ENCODE results near the gene IGF1R.

Gene IGF1R

DNA sequence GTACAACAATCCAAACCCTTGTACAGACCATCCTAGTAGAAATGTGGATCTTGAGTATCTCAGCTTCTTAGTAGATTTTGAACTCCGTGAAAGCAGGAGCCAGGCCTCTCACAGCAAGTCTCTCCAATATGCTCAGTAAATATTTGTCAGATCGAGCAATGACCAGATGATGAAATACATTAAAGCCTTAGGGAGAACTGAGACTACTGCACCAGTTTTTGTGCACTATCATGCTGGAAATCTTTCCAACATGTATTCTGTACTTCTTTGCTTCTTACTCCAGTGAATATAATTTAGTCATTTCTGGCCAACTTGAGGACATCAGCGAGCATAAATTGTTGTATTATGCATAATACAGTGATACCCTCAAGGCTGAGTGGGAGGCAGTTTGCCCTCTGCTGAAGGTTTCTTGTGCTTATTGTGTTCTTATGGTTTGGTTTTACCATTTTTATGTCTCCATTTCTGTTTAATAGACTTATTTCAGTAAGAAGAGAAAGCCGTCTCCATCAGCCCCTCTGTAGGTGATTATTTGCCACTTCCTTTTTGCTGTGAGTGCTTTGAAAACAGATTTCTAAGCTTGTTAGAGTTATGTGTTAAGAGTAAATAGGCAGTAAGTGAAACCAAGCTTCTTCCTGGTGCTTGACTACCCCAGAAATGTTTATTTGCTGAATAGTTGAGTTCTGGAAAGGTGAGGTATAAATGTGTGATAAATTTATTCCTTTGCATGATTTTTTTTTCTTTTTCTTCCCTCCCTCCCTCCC, 212.1 kb downstream of the IGF1R start:
- Histone ChIP-seq H2AFZ (ENCODE audit: low read depth, low read length) (no peak overlapping the region), H3K79me2 (ENCODE audit: low read length) (peaks cover 4% of the 10 kb centered on the region; the same call in 1 of the 2 replicates), H3K4me2 (ENCODE audit: low read length) (no peak overlapping the region), H3K27ac (ENCODE audit: low read length) (no peak overlapping the region), H3K4me1 (ENCODE audit: low read length) (peaks cover 8% of the 10 kb centered on the region; the same call in 1 of the 2 replicates), H3K9me3 (ENCODE audit: insufficient read depth, low read length) (no peaks in the 10 kb centered on the region), H3K36me3 (replicated peaks; ENCODE audit: low read depth, low read length) (no peaks in the 10 kb centered on the region), H3K27me3 (ENCODE audit: low read depth, low read length) (no peaks in the 10 kb centered on the region), H3K9ac (ENCODE audit: low read length) (no peak overlapping the region), H3K4me3 (ENCODE audit: low read length) (no peak overlapping the region), H4K20me1 (ENCODE audit: insufficient read depth, low read length) (0 out of 2 replicates have a peak, but pooled peaks cover 6% of the 10 kb centered on the region)
- TF ChIP-seq, protein P1, sequence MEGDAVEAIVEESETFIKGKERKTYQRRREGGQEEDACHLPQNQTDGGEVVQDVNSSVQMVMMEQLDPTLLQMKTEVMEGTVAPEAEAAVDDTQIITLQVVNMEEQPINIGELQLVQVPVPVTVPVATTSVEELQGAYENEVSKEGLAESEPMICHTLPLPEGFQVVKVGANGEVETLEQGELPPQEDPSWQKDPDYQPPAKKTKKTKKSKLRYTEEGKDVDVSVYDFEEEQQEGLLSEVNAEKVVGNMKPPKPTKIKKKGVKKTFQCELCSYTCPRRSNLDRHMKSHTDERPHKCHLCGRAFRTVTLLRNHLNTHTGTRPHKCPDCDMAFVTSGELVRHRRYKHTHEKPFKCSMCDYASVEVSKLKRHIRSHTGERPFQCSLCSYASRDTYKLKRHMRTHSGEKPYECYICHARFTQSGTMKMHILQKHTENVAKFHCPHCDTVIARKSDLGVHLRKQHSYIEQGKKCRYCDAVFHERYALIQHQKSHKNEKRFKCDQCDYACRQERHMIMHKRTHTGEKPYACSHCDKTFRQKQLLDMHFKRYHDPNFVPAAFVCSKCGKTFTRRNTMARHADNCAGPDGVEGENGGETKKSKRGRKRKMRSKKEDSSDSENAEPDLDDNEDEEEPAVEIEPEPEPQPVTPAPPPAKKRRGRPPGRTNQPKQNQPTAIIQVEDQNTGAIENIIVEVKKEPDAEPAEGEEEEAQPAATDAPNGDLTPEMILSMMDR (IDR thresholded peaks at IDR 0.05; ENCODE audit: low read depth, low read length) = no peak
- no peak for TF ChIP-seq EZH2phosphoT487 (IDR thresholded peaks at IDR 0.05; ENCODE audit: low read depth)

DNA sequence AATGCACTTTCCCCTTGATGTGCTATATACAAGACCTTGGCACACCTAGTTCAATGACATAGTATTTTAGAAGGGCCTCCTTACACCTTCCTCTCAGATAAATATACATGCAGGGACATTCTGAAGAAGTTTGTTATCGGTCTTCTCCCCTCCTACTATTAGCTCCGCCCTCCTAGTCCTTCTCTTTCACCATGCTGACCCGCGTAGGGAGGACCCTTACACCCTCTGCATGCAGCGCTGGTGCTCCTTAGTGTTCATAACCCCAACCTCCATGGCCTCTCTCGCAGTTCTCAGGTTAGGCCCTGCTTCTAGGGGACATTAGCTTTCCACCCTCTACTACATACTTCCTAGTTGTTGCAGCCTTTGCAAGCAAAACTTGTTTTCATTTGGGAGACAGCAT, 212.8 kb downstream of the IGF1R start:
- Histone ChIP-seq H4K20me1 (ENCODE audit: insufficient read depth, low read length) (0 out of 2 replicates have a peak, but pooled peaks cover under 1% of the 10 kb centered on the region), H3K9ac (ENCODE audit: low read length) (no peak overlapping the region), H3K4me1 (ENCODE audit: low read length) (peaks cover 11% of the 10 kb centered on the region; the same call in 1 of the 2 replicates), H3K36me3 (replicated peaks; ENCODE audit: low read depth, low read length) (no peaks in the 10 kb centered on the region), H3K4me3 (ENCODE audit: low read length) (no peak overlapping the region), H3K27ac (ENCODE audit: low read length) (no peak overlapping the region), H3K79me2 (ENCODE audit: low read length) (peaks cover under 1% of the 10 kb centered on the region; the same call in 1 of the 2 replicates), H3K4me2 (ENCODE audit: low read length) (no peak overlapping the region), H3K27me3 (ENCODE audit: low read depth, low read length) (no peaks in the 10 kb centered on the region), H3K9me3 (ENCODE audit: insufficient read depth, low read length) (no peaks in the 10 kb centered on the region), H2AFZ (ENCODE audit: low read depth, low read length) (no peak overlapping the region)
- TF ChIP-seq EZH2phosphoT487 (IDR thresholded peaks at IDR 0.05; ENCODE audit: low read depth) = no peak
- TF ChIP-seq, protein P1 (IDR thresholded peaks at IDR 0.05; ENCODE audit: low read depth, low read length) = no peak

DNA sequence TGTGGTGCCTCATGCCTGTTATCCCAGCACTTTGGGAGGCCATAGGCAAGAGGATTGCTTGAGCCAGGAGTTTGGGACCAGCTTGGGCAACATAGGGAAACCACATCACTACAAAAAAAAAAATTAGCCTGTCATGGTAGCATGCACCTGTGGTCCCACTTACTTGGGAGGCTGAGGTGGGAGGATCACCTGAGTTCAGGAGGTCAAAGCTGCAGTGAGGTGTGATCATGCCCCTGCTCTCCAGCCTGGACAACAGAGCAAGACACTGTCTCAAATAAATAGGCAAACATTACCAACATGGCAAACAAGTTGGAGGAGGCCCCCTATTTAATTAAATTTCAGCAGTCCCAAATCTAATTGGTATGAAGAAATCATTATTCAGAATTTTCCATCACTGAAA, 215.6 kb downstream of the IGF1R start:
- H3K9ac ChIP-seq (ENCODE audit: low read length) = no peak overlapping the region
- peaks cover 6% of the 10 kb centered on the region; the same call in 1 of the 2 replicates for H3K79me2 ChIP-seq (ENCODE audit: low read length)
- TF ChIP-seq, protein P1 (IDR thresholded peaks at IDR 0.05; ENCODE audit: low read depth, low read length) = no peak
- no peak for TF ChIP-seq EZH2phosphoT487 (IDR thresholded peaks at IDR 0.05; ENCODE audit: low read depth)
- no peaks in the 10 kb centered on the region for H3K27me3 ChIP-seq (ENCODE audit: low read depth, low read length)
- H4K20me1 ChIP-seq (ENCODE audit: insufficient read depth, low read length) = no peaks in the 10 kb centered on the region
- H3K36me3 ChIP-seq (replicated peaks; ENCODE audit: low read depth, low read length) = no peaks in the 10 kb centered on the region
- no peak overlapping the region for H2AFZ ChIP-seq (ENCODE audit: low read depth, low read length)
- no peak overlapping the region for H3K4me2 ChIP-seq (ENCODE audit: low read length)
- no peak overlapping the region for H3K27ac ChIP-seq (ENCODE audit: low read length)
- H3K4me1 ChIP-seq (ENCODE audit: low read length) = peaks cover 6% of the 10 kb centered on the region; the same call in 1 of the 2 replicates
- H3K9me3 ChIP-seq (ENCODE audit: insufficient read depth, low read length) = no peaks in the 10 kb centered on the region
- no peak overlapping the region for H3K4me3 ChIP-seq (ENCODE audit: low read length)
